Daoy (cell line): Measurements from ENCODE around the gene PAPPA2. TPM values are rescaled to one million over a fixed set of nuclear protein-coding genes. Genes with fewer than 3 reads are reported as not detected.
"Not testable (repeated sequence)": the region's sequence is repeated elsewhere in the genome, so short reads cannot be mapped to it uniquely, and the experiment has no call there.

ENCODE experiments used
- DNase-seq: peaks from one replicate; pipeline ENCODE4 v3.0.0-alpha.2; 2015; ENCODE audit warnings: low read depth
- total RNA-seq: library from RNA; depleted of rRNA; stranded (reverse); fragments of >200 nt; shearing (Covaris generic); gene quantifications from 2 replicates; pipeline ENCODE4 v1.2.3, GENCODE V29; 2014

PAPPA2 gene
- total RNA-seq, 1 experiment from 2014 or later = not detected

- DNase-seq = no peak
Observed at GRCh38 chr1:176551146-176551545, 88.2 kb downstream of the PAPPA2 start.

DNA sequence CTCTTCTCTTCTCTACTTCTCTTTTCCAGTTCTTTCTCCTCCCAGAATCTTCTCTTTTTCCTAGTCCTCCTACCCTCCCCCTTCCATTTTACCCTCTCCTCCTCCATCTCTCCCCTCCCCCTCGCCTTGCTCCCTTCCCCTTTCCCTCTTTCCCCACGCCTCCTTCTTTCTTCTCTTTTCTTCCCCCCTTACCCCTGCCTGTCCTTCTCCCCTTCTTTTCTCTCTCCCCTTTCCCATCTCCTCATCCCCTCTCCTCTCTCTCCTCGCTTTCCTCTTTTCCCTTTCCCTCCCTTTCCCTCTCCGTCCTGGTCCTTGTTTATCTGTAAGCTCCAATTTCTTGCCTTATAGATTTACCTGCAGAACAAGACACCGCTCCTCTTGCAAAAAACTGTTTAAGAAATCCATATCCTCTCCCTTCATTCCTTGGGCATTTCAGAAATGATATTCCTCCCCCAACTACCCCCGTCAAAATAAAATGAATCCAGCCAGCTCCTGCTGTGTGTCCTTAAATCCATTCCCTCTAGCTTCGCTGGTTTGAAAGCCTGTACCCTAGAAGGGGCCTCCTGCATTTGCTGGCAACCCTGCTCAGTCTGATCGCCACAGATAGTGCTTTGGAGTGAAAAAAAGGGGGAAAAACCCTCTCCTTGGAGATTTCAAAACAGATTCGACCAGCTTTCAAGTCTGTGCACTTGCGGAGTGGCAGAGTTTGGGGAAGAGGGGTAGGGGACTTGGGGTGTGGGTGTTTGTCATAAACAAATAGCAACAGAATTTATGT lies 89.4 kb downstream of the PAPPA2 start:
- no peak for DNase-seq

DNA sequence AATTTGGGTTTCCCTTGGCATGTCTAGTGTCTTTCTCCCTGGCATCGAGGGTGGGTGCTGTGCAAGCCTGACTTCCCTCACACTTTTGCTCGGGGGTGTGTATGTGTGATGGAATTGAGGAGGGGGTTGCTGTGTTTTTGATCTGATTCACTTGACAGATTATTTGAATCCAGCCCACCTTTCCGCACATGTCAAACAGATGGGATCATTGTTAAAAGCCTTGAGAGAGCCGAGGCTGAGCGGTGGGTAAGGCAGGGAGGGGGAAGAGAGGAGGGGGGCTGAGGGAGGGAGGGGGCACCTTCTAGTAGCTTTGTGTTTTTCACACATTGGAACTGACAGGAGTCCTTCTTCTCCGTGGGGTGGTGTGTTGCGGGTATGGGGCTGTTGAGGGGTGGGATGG lies 90.0 kb downstream of the PAPPA2 start:
- no peak for DNase-seq

DNA sequence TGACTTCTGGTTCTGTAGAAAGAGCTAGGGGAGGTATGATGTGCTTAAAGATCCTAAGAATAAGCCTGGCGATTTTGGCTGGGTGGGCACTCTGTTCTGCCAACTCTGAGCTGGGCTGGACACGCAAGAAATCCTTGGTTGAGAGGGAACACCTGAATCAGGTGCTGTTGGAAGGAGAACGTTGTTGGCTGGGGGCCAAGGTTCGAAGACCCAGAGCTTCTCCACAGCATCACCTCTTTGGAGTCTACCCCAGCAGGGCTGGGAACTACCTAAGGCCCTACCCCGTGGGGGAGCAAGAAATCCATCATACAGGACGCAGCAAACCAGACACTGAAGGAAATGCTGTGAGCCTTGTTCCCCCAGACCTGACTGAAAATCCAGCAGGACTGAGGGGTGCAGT lies 93.3 kb downstream of the PAPPA2 start:
- DNase-seq = no peak

DNA sequence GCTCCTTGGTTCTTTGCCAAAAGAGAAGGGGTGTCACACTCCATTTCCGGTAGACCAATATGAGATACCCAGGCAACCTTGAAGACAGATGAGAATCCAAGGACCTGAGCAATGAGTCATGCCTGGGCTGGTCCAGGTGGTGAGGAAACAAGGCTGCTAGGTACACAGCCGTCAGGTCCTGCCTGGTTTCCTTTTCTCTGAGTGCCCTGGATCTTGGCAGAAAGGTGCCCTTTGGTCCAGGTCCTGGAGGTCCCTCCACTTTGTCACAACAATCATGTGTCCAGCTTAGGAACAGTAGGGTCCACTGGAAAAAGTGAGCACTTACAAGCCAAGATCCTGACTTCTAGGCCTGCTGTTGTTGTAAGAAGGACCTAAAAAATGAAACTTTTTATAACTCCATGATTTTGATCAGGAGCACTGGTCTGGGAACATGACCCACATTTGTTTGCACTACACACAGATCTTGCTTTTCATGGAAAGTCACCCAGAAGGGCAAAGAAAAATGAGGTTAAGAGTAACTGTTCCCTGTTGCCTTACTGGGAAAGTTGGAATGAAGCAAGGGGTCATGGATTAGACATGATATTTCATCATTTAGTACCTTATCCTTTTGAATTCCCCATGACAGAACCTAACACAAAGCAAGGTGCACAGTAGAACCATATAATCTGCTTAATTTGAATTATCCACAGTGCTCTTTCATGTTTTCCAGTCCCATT lies 94.7 kb downstream of the PAPPA2 start:
- no peak for DNase-seq

GRCh38 chr1:176558561-176558960 lies 95.6 kb downstream of the PAPPA2 start:
- no peak for DNase-seq

DNA sequence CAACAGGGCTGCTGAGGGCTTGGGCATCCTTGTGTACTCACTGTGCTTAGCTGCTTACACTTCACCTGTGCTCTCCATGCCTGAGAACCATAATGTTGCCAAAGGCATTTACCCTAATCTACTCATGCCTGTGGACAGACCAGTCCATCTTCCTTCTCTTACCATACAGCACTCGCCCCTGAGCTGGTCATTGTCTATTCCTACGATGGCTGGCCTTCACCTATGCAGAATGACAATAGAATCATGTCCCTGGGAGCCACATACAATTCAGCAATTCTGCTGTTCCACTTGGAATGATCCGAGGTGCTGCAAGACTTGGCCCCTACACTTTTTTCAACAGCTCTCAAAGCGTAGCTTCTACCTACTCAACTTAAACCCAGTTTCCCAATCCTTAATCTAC lies 96.5 kb downstream of the PAPPA2 start:
- no peak for DNase-seq

GRCh38 chr1:176559878-176560277 lies 96.9 kb downstream of the PAPPA2 start:
- DNase-seq = peak; percentile 5

DNA sequence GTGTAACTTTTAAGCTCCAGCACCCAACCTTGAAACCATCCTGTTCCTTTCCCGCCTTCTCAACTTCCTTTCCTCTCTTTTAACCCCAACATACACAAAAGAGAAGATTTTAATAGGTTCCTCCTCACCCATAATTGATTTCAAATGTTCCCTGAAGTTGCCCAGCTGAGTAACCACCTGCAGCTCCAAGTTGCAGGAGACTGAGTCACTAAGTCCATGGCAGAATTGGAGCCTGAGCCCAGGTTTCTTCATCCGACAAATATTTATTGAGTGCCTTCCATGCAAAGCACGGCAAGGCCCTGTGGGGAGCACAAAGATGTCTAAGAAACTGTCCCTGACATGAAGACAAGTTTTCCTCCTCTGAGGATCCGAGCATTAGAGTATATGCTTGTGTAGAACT lies 97.7 kb downstream of the PAPPA2 start:
- DNase-seq = no peak

DNA sequence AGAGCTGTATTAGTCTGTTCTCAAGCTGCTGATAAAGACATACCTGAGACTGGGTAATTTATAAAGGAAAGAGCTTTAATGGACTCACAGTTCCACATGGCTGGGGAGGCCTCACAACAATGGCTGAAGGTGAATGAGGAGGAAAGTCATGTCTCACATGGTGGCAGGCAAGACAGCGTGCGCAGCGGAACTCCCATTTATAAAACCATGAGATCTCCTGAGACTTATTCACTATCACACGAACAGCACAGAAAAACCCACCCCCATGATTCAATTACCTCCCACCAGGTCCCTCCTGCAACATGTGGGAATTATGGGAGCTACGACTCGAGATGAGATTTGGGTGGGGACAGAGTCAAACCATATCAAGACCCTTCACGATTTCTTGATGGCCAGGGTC lies 98.8 kb downstream of the PAPPA2 start:
- not testable (repeated sequence) for DNase-seq

DNA sequence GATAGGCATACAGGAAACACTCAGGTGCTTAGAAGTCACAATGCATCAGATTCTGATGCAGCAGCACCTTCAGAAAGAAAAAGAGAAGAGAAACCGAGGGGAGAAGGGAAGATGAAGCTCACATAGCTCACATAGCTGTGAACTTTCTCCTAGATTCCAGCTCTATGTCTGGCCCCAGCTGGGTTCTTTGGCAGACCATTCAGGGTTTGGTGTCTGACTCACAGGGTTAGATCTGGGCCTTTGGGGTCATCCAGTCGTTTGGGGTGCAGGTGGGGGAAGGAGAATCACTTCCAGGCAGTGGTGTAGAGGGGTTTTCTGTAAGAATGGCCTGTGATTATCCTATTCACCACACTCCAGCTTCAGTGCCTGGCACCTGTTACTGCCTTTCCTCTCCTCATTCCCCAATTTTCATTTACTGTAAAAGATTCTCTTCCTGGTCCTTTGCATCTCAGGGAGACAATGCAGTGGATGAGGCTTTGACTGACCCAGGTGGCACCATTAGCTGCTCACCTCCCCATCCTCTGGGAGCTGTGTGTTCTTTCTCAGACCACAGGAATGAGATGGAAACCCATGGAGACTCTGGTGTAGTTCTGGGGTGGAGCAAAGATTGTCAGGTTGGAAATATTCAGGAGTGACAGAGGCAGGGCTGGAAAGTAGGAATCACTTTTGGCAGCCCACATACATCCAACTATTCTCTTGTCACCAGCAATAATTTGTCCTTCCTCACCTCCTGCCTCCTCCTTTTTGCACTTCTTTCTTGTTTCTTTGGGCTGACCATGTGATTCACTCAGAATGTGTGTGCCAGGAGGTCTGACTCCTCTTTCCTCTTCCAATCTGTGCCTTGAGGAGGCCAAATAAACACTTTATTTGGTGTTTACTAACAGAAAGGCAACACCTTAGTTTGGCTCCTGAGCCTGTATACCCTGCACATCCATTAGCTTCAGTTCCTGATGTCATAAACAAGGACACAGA lies 103.3 kb downstream of the PAPPA2 start:
- no peak for DNase-seq

GRCh38 chr1:176567190-176567794 lies 104.3 kb downstream of the PAPPA2 start:
- DNase-seq = no peak

DNA sequence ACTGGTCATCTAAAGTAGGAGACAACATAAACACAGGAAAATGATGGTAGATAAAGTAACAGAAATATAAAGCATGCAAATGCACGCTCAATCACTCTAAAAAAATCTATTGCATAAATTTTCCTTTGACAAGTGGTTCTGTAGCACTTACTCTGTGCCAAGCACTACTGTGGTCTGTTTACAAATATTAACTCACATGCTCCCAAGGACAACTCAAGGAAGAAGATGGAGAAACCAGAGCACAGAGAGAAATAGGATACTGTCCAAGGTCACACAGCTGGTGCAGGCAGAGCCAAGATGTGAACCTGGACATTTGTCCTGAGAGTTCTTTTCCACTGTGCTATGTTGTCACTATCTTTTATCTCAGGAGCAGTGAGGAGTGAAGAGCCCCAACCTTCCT lies 105.2 kb downstream of the PAPPA2 start:
- DNase-seq = no peak

DNA sequence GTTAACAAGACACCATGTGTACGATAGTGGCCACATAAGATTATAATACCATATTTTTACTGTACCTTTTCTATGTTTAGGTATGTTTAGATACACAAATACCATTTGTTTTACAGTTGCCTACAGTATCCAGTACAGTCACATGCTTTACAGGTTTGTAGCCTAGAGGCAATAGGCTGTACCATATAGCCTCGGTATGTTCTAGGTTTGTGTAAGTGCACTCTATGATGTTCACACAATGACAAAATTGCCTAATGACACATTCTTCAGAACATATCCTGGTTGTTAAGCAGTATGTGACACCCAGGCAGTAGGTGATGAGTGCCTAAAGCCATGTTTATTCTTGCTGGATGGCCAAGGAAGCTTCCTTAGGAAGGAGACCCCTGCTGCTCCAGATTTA lies 111.8 kb downstream of the PAPPA2 start:
- DNase-seq = no peak

DNA sequence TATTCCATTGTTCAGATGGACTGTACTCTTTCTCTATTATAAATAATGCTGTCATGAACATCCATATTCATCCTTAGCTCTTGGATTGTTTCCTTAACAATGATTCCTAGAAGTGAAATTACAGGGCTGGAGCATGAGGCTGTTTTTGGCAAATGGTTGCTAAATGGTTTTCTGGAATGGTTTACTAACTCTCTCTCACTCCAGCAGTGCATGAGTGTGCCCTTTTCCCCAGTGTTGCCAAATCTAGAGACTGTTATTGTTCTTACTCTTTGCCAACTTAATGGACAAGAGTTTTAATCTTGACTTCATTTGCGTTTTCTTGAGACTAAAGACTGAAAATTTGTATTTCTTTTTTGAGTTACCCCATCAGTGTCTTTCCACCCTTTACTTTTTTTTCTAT lies 113.0 kb downstream of the PAPPA2 start:
- no peak for DNase-seq

- DNase-seq = no peak
Observed at GRCh38 chr1:176576670-176577069, 113.7 kb downstream of the PAPPA2 start.

DNA sequence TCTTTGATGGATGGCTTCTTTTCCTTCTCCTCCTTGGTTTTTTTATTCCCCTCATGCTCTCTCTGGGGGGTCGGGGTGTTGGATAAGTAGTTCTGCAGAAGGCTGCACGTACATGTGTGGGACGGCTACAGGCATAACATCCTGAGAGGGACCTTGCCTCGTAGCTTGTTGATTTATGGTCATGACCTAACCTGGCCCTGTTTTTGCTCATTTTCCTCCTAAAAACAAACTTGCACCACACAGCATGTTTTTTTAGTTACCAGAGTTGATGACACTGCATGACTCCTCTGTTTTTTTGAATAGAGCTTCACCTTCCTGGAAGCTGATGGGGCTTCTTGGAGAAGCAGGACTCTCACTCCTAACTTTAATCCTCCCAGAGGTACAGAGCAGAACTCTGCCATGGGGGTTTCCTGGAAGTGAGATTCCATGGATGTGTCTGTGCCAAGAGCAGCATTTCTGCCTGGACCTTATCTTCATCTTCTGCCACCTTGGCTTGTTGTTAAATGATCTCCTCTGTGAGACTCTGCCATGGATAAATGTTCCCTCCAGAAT lies 114.7 kb downstream of the PAPPA2 start:
- DNase-seq = no peak

DNA sequence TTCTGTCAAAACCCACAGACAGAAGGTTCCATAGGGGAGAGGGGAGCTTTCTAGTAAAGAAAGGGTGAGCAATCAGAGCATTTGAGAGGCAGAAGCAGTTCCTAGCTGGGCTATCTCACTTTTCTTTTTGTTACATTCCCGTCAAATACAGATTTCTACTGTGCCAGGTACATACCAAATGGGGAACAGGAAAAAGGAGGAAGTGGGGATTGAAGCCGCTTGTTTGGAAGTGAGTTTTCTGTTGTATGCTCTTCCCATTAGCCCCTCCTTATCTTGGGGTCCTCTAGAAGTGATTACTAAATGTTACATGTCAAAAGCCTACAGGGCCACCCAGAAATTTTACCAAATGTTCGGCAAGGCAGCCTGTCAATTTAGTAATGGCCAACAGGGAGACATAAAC lies 116.1 kb downstream of the PAPPA2 start:
- no peak for DNase-seq

DNA sequence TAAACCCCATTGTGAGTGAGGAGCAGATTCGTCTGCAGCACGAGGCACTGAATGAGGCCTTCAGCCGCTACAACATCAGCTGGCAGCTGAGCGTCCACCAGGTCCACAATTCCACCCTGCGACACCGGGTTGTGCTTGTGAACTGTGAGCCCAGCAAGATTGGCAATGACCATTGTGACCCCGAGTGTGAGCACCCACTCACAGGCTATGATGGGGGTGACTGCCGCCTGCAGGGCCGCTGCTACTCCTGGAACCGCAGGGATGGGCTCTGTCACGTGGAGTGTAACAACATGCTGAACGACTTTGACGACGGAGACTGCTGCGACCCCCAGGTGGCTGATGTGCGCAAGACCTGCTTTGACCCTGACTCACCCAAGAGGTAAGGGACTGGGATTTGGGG lies 132.2 kb downstream of the PAPPA2 start:
- DNase-seq = no peak

DNA sequence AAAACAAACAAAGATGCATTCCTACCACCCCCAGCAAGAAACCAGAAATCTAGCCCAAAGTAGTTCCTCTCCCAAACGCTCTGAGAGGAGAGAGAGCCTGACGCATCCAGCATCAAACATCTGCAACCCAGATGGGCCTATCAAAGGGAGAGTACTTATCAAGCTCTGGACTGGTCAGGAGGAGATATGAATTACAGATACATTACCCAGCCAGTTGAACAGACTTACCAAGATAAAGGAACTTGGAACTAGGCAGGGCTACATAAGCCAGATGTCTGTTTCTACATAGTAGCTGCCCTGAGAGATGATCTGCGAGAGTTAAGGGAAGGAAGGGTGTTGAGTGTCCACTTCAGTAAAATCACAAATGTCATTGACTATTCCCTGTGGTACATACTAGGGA lies 138.4 kb downstream of the PAPPA2 start:
- DNase-seq = no peak

DNA sequence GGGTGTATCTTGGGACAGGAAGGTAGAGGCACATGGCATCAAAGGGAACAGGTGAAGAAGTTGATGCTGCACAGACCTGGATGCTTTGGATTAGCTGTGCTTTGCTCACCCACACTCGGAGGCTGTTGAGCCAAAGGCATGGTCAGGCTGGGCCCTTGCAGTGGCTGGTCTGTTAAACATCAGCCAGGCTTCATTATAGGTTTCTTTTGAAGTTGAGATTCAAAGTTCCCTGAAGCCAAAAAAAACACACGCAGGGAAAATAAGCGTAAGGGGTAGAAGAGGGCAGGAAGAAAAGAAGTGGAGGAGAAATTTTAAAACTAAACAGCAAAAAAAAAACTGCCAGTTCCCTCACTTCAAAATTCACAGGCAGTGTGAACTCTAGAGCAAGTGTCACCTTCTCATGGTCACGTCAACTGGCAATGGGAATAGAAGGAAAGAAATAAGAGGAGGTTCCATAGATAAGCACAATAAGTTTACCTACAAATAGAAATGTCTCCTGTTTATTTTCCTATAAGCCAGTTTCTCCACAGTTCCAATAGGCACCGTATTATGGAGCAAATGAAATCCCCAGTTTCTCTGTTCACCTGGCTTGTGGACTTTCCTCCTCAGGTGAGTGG lies 139.5 kb downstream of the PAPPA2 start:
- no peak for DNase-seq
